Colon (tissue), 2 donors: Measurements from ENCODE around the gene CDC123.
"Not testable (repeated sequence)": the region's sequence is repeated elsewhere in the genome, so short reads cannot be mapped to it uniquely, and the experiment has no call there.

Experiments
- FAIRE-seq: peaks from 2 replicates; lab custom pipeline; 2012; peaks lifted over from hg19 to GRCh38; lab: Jason Lieb, UNC
- donor health status: control.
- donor health status: control.

CDC123 gene

GRCh38 chr10:12195603-12196506 lies at the start of gene CDC123, which contains the start of gene NUDT5:
Gene CDC123 (plus strand): TSS chr10:12196188. CDS start chr10:12196246, 58 bp downstream.
Gene NUDT5 (minus strand): TSS chr10:12195891. CDS start chr10:12186291, 9,600 bp downstream.
- FAIRE-seq: no peak

- no peak for FAIRE-seq
These were observed 45.8 kb upstream of the CDC123 start for GRCh38 chr10:12150163-12150562.

GRCh38 chr10:12154516-12154915 lies 41.5 kb upstream of the CDC123 start:
- no peak for FAIRE-seq

GRCh38 chr10:12156367-12157123 lies 39.4 kb upstream of the CDC123 start:
- no peak for FAIRE-seq

- no peak for FAIRE-seq
These were observed 37.9 kb upstream of the CDC123 start for GRCh38 chr10:12158111-12158510.

- no peak for FAIRE-seq
These were observed 35.3 kb upstream of the CDC123 start for GRCh38 chr10:12160664-12161063.

- FAIRE-seq: no peak
These were observed 33.1 kb upstream of the CDC123 start for GRCh38 chr10:12162927-12163326.

- FAIRE-seq: no peak
These were observed 31.9 kb upstream of the CDC123 start for GRCh38 chr10:12164085-12164484.

GRCh38 chr10:12165036-12165435 lies 31.0 kb upstream of the CDC123 start:
- no peak for FAIRE-seq

- FAIRE-seq: no peak
These were observed 29.8 kb upstream of the CDC123 start for GRCh38 chr10:12165999-12166775.

GRCh38 chr10:12171512-12171911 lies 24.5 kb upstream of the CDC123 start:
- not testable (repeated sequence) for FAIRE-seq

- FAIRE-seq: no peak
These were observed 18.3 kb upstream of the CDC123 start for GRCh38 chr10:12177642-12178041.

GRCh38 chr10:12179606-12180170 lies 16.3 kb upstream of the CDC123 start:
- no peak for FAIRE-seq

- no peak for FAIRE-seq
These were observed 15.6 kb upstream of the CDC123 start for GRCh38 chr10:12180221-12180974.

- no peak for FAIRE-seq
These were observed 14.8 kb upstream of the CDC123 start for GRCh38 chr10:12181065-12181775.

- FAIRE-seq: no peak
These were observed 11.8 kb upstream of the CDC123 start for GRCh38 chr10:12184165-12184564.

GRCh38 chr10:12186323-12186722 lies 9.7 kb upstream of the CDC123 start:
- FAIRE-seq: no peak

- no peak for FAIRE-seq
These were observed 8.6 kb upstream of the CDC123 start for GRCh38 chr10:12187321-12187905.

GRCh38 chr10:12188656-12189055 lies 7.3 kb upstream of the CDC123 start:
- no peak for FAIRE-seq

GRCh38 chr10:12189426-12189825 lies 6.6 kb upstream of the CDC123 start:
- FAIRE-seq: no peak
